ENCODE results near the gene TP53AIP1. TPM values are rescaled to one million over a fixed set of nuclear protein-coding genes. Genes with fewer than 3 reads are reported as not detected.

TP53AIP1 gene
- total and polyA plus RNA-seq, 4 donors = not detected

DNA sequence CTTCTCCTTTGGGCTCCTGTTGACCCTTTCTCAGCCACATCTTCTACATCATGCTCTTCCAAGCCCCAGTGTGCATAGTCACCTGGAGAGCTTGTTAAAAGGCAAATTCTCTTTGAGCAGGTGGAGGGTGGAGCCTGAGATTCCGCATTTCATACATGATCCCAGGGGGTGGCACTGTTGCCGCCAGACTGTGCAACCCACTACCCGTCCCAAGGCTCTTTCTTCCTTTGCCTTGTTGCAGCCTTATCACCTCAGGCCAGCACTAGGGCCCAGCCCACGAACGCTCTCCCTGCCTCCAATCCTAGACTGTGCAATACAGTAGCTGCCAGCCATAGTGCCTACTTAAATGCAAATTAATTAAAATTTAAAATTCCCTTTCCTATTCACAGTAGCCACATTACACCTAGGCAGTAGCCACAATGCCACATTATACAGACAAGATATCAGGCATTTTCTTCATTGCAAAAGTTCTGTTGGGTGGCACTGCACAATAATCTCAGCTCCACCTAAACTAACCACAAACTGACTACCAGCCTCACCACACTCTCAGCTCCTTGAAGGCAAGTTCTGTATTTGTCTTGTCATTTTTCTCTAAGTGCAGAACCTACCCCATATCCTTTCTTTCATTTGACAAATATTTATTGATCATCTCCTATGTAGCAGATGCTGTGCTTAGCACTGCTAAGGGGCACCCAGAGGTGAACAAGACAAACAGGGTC, 56.1 kb downstream of the TP53AIP1 start:
- no peak for ATAC-seq (ENCODE audit: low FRiP score)
- no peaks in the 10 kb centered on the region for H3K9me3 ChIP-seq (ENCODE audit: control insufficient read depth, low read length)
- no peak overlapping the region for H3K27ac ChIP-seq (ENCODE audit: low read depth in 1 of 2, low read length in 2 of 2)
- H3K4me3 ChIP-seq (ENCODE audit: low read length in 2 of 2) = no peak overlapping the region
- no peaks in the 10 kb centered on the region for H3K36me3 ChIP-seq (ENCODE audit: control insufficient read depth in 1 of 2, insufficient read depth in 2 of 2, low read length in 1 of 2)
- DNase-seq = no peak
- H3K4me1 ChIP-seq (ENCODE audit: control insufficient read depth in 1 of 2, insufficient read depth in 2 of 2, low read length in 2 of 2) = no peaks in the 10 kb centered on the region
- H3K27me3 ChIP-seq (ENCODE audit: control insufficient read depth in 1 of 2, insufficient read depth in 2 of 2, low read length in 1 of 2) = no peaks in the 10 kb centered on the region
- intact Hi-C loops (cut with DNase I) = no loop called here
- 73 to 76% methylated on average over 5 of the region's 5 CpGs for WGBS, 2 donors

Other genes with a start within 250 kb of the TP53AIP1 start
- 10 to 100 TPM; 32.5 to 65.0 TPM for gene FLI1, start 248.8 kb downstream of the TP53AIP1 start, total RNA-seq
- 1 to 10 TPM; 4.1 to 5.5 TPM for gene FLI1, start 248.8 kb downstream of the TP53AIP1 start, polyA plus RNA-seq
- under 1 TPM; 0.19 to 0.24 TPM for gene KCNJ1, start 75.6 kb downstream of the TP53AIP1 start, total RNA-seq
- gene KCNJ1, start 75.6 kb downstream of the TP53AIP1 start, polyA plus RNA-seq = not detected
- gene KCNJ5, start 51.5 kb downstream of the TP53AIP1 start, total RNA-seq = 1 to 10 TPM; 2.0 to 3.5 TPM
- gene KCNJ5, start 51.5 kb downstream of the TP53AIP1 start, polyA plus RNA-seq = 1 to 10 TPM in 1 of 2 donors, under 1 TPM in 1; 0.31 to 1.6 TPM
- 10 to 100 TPM; 14.4 to 21.3 TPM for gene ARHGAP32, start 249.5 kb upstream of the TP53AIP1 start, total RNA-seq
- 1 to 10 TPM; 1.8 to 3.4 TPM for gene ARHGAP32, start 249.5 kb upstream of the TP53AIP1 start, polyA plus RNA-seq

All from aorta (tissue), 5 donors.